Breast epithelium (tissue), 4 donors: ENCODE data around the gene CABP4. TPM values are rescaled to one million over a fixed set of nuclear protein-coding genes. Genes with fewer than 3 reads are reported as not detected.
"Not testable (repeated sequence)": the region's sequence is repeated elsewhere in the genome, so short reads cannot be mapped to it uniquely, and the experiment has no call there.

Experiments used
- DNase-seq, 2 donors: peaks; one replicate each; pipeline ENCODE4 v3.0.0-alpha.2; 2019; ENCODE audit warnings: low spot score in 2 of 2
- H3K27ac ChIP-seq, 2 donors: fragments of 200-600 bp; sonication (generic) in 1 of 2; one replicate each; pipeline ENCODE4 v1.5.1; 2016 to 2019; ENCODE audit warnings: mild to moderate bottlenecking in 1 of 2
- H3K27me3 ChIP-seq, 2 donors: fragments of 200-600 bp; sonication (generic) in 1 of 2; one replicate each; pipeline versions ENCODE4 v1.5.1 to v1.6.0; 2017 to 2019; ENCODE audit warnings: control low read depth in 1 of 2, mild to moderate bottlenecking in 1 of 2
- H3K36me3 ChIP-seq: fragments of 200-600 bp; one replicate; pipeline ENCODE4 v1.5.1; 2019
- H3K4me1 ChIP-seq, 2 donors: fragments of 200-600 bp; sonication (generic); one replicate each; pipeline ENCODE4 v1.5.1; 2016 to 2019; ENCODE audit warnings: control low read depth in 1 of 2
- H3K4me3 ChIP-seq, 3 donors: fragments of 200-600 bp; sonication (generic); 1 replicate in 2 of 3; 2 replicates in 1 of 3; pipeline ENCODE4 v1.5.1; 2016 to 2019; ENCODE audit warnings: mild to moderate bottlenecking in 3 of 3, moderate library complexity in 2 of 3
- H3K9me3 ChIP-seq, 2 donors: fragments of 200-600 bp; sonication (generic) in 1 of 2; one replicate each; pipeline ENCODE4 v1.5.1; 2016 to 2019; ENCODE audit warnings: control low read depth in 1 of 2
- POLR2A ChIP-seq: fragments of 450-650 bp; IDR thresholded peaks from one replicate; pipeline ENCODE4 v1.6.1; 2016; ENCODE audit warnings: antibody characterized with exemption, mild to moderate bottlenecking, moderate library complexity
- POLR2AphosphoS5 ChIP-seq, 3 donors: sonication (generic); formaldehyde crosslinking; IDR thresholded peaks; one replicate each; pipeline ENCODE4 v1.6.1; 2017; ENCODE audit warnings: antibody characterized with exemption in 3 of 3
- intact Hi-C: fragments of 100-400 bp; cut with DNase I; formaldehyde crosslinking; loops from one replicate; pipeline ENCODE4 v1.15.1; 2023; ENCODE audit warnings: low total_unique reads
- total RNA-seq, 3 donors: library from RNA; depleted of rRNA; stranded (reverse); fragments of >200 nt; gene quantifications; one replicate each; pipeline ENCODE4 v1.1.0, GENCODE V29; 2016
- TF ChIP-seq, protein P1 (sequence below), 3 donors: fragments of 450-650 bp; IDR thresholded peaks; one replicate each; pipeline ENCODE4 v1.5.1; 2016 to 2017; ENCODE audit warnings: antibody characterized with exemption in 3 of 3, mild to moderate bottlenecking in 3 of 3, moderate library complexity in 3 of 3

The CABP4 gene
- total RNA-seq, 3 donors from 2014 or later, result 3.5 to 10.7 (median 3.9) TPM

DNA sequence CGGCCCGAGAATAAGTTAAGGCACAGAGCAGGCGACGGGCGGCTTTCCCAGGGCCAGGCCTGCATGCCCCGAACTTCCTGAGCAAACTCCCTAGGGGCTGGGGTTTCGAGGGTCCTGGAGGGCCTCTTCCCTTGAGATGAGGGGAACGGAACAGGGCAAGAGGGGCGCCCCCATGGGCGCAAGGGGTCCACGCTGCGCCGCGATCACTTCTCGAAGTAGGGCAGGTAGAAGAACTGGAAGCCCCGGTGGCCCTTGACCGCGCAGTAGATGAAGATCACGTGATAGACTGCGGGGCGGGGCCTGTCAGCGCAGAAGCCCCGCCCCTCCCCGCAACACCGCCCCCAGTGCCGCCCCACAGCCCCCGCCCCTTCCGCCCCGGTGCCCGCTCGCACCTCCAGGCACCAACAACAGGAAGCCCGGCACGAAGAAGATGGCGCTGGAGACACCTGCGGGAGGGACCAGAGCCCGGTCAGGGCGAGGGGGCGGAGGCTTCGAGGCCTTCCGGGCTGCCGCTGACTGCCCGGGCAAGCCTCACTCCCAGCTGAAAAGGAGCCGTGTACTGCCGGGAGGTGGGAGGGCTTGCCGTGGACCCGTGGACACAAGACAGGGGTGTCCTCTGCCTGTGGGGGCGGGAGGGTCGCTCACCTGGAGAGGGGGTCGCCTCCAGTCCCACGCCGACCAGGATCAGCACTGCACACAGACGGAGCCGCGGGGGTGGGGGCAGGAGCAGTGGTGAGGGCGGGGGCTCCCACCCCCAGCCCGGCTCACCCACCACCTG is 9.4 kb downstream of the CABP4 start:
- peak; percentile 84 to 92 for DNase-seq
- Histone ChIP-seq H3K4me1 (peaks cover 5 to 8% of the 10 kb centered on the region in 2 donors), H3K27ac (peak overlapping the region; percentile 95 to 98), H3K36me3 (no peaks in the 10 kb centered on the region), H3K4me3 (peak overlapping the region; percentile 50 to 74 (median 54)), H3K9me3 (no peaks in the 10 kb centered on the region), H3K27me3 (no peaks in the 10 kb centered on the region)
- TF ChIP-seq POLR2AphosphoS5 (IDR thresholded peaks at IDR 0.05) (peak in 2 of 3 donors; percentile 40 to 55), POLR2A (peak; percentile 26)
- TF ChIP-seq, protein P1, sequence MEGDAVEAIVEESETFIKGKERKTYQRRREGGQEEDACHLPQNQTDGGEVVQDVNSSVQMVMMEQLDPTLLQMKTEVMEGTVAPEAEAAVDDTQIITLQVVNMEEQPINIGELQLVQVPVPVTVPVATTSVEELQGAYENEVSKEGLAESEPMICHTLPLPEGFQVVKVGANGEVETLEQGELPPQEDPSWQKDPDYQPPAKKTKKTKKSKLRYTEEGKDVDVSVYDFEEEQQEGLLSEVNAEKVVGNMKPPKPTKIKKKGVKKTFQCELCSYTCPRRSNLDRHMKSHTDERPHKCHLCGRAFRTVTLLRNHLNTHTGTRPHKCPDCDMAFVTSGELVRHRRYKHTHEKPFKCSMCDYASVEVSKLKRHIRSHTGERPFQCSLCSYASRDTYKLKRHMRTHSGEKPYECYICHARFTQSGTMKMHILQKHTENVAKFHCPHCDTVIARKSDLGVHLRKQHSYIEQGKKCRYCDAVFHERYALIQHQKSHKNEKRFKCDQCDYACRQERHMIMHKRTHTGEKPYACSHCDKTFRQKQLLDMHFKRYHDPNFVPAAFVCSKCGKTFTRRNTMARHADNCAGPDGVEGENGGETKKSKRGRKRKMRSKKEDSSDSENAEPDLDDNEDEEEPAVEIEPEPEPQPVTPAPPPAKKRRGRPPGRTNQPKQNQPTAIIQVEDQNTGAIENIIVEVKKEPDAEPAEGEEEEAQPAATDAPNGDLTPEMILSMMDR (IDR thresholded peaks at IDR 0.05), result no peak
- intact Hi-C loops, result no loop called here

- no peaks in the 10 kb centered on the region for H3K9me3 ChIP-seq
- peaks cover 5 to 8% of the 10 kb centered on the region in 2 donors for H3K4me1 ChIP-seq
- TF ChIP-seq POLR2A (no peak), POLR2AphosphoS5 (IDR thresholded peaks at IDR 0.05) (no peak)
- TF ChIP-seq, protein P1 (IDR thresholded peaks at IDR 0.05), result no peak
- H3K27me3 ChIP-seq, result no peaks in the 10 kb centered on the region
- peak overlapping the region; percentile 50 to 74 (median 54) for H3K4me3 ChIP-seq
- intact Hi-C loops, result no loop called here
- peak overlapping the region; percentile 95 to 98 for H3K27ac ChIP-seq
- DNase-seq, result no peak
- H3K36me3 ChIP-seq, result no peaks in the 10 kb centered on the region
Measured at GRCh38 chr11:67465189-67465510, 10.0 kb downstream of the CABP4 start.

- DNase-seq, H3K9me3 ChIP-seq, H3K4me1 ChIP-seq, H3K36me3 ChIP-seq, H3K27me3 ChIP-seq, intact Hi-C loops: not testable (repeated sequence)
- peak overlapping the region in 1 of 3 donors; percentile 74 for H3K4me3 ChIP-seq
- peak overlapping the region; percentile 95 to 98 for H3K27ac ChIP-seq
Measured at GRCh38 chr11:67465530-67465929, 10.4 kb downstream of the CABP4 start.

GRCh38 chr11:67466367-67466766 is 11.2 kb downstream of the CABP4 start:
- H3K4me1 ChIP-seq, result peaks cover 5 to 8% of the 10 kb centered on the region in 2 donors
- intact Hi-C loops, result no loop called here
- H3K9me3 ChIP-seq, result no peaks in the 10 kb centered on the region
- DNase-seq, result no peak
- H3K27me3 ChIP-seq, result no peaks in the 10 kb centered on the region
- H3K4me3 ChIP-seq, result no peak overlapping the region
- no peaks in the 10 kb centered on the region for H3K36me3 ChIP-seq
- H3K27ac ChIP-seq, result peak overlapping the region; percentile 88 to 93
- no peak for TF ChIP-seq POLR2AphosphoS5 (IDR thresholded peaks at IDR 0.05)
- no peak for TF ChIP-seq POLR2A
- TF ChIP-seq, protein P1 (IDR thresholded peaks at IDR 0.05), result no peak

- Histone ChIP-seq H3K27me3 (no peaks in the 10 kb centered on the region), H3K4me1 (peaks cover 5 to 8% of the 10 kb centered on the region in 2 donors), H3K27ac (peak overlapping the region; percentile 88 to 93), H3K9me3 (no peaks in the 10 kb centered on the region), H3K4me3 (peak overlapping the region in 2 of 3 donors; percentile 80 to 85), H3K36me3 (no peaks in the 10 kb centered on the region)
- intact Hi-C loops, result no loop called here
- no peak for DNase-seq
- TF ChIP-seq, protein P1 (IDR thresholded peaks at IDR 0.05), result no peak
- TF ChIP-seq POLR2AphosphoS5 (IDR thresholded peaks at IDR 0.05) (no peak), POLR2A (no peak)
Measured at GRCh38 chr11:67466962-67467771, 12.0 kb downstream of the CABP4 start.
